Right atrium auricular region (tissue), 2 donors: ENCODE measurements around the gene PPIP5K1. TPM values are rescaled to one million over a fixed set of nuclear protein-coding genes. Genes with fewer than 3 reads are reported as not detected.
"Not testable (repeated sequence)": the region's sequence is repeated elsewhere in the genome, so short reads cannot be mapped to it uniquely, and the experiment has no call there.

Experiments used
- DNase-seq: peaks from one replicate; pipeline ENCODE4 v3.0.0-alpha.2; 2019; ENCODE audit warnings: low spot score
- H3K27ac ChIP-seq, 2 donors: fragments of 200-600 bp; sonication (generic); 1 replicate in 1 of 2; 2 replicates in 1 of 2; pipeline ENCODE4 v1.5.1; 2016 to 2019
- H3K27me3 ChIP-seq, 2 donors: fragments of 200-600 bp; sonication (generic); one replicate each; pipeline versions ENCODE4 v1.5.1 to v1.6.0; 2017 to 2019
- H3K36me3 ChIP-seq: fragments of 200-600 bp; sonication (generic); one replicate; pipeline ENCODE4 v1.5.1; 2016
- H3K4me1 ChIP-seq, 2 donors: fragments of 200-600 bp; sonication (generic); one replicate each; pipeline versions ENCODE4 v1.5.1 to v1.6.0; 2017 to 2019
- H3K4me3 ChIP-seq, 2 donors: fragments of 200-600 bp; sonication (generic); 1 replicate in 1 of 2; 2 replicates in 1 of 2; pipeline ENCODE4 v1.5.1; 2017 to 2019; ENCODE audit warnings: mild to moderate bottlenecking in 1 of 2, moderate library complexity in 1 of 2
- H3K9me3 ChIP-seq, 2 donors: fragments of 200-600 bp; sonication (generic); one replicate each; pipeline ENCODE4 v1.5.1; 2019
- total RNA-seq, 2 donors: library from RNA; depleted of rRNA; stranded (reverse); fragments of >200 nt; gene quantifications; one replicate each; pipeline ENCODE4 v1.1.0, GENCODE V29; 2016
- TF ChIP-seq, protein P1 (sequence below), 2 donors: fragments of 200-600 bp; sonication (generic); IDR thresholded peaks; one replicate each; pipeline ENCODE4 v1.5.1; 2019; ENCODE audit warnings: antibody characterized with exemption in 2 of 2

Gene PPIP5K1
- 10 to 100 TPM in 1 of 2 donors, 1 to 10 TPM in 1; 8.3 to 12.3 TPM for total RNA-seq

DNA sequence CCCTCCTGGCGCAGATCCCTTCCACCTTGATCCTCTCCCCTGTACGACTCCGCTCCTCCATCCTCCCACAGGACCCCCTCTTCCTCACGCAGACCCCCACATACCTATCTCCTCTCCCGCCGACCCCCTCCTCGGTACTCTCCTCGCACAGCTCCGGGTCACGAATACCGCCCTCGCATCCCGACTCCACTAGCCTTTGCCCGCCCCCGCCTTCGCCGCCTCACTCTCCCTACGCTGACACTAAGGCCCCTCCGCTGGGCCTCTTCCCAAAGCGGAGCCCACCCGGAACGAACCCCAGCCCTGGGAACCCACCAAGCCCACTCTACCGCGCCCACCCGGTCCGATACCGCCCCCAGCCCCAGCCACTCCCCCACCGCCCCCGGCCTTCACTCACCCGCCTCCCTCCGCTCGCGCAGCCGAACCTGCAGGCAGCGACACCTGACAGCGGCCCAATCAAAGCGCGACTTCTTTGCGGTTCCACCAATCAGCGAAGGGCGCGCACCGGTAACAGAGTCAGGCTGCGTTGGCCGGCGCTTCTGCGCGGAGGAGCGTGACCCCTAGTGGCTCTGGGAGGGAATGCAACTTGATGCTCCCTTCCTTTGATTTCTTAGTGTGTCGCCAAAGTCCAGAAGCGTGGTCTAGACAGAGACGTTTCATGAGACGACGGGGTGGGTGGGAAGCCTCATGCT lies at the start of gene PPIP5K1:
PPIP5K1 (minus strand) TSS at position 431 of the 689 bp plus-strand sequence. CDS start 5,704 bp downstream, outside the sequence.
- not testable (repeated sequence) for H3K27ac ChIP-seq, H3K27me3 ChIP-seq, H3K4me1 ChIP-seq, DNase-seq, H3K36me3 ChIP-seq, H3K9me3 ChIP-seq, H3K4me3 ChIP-seq

DNA sequence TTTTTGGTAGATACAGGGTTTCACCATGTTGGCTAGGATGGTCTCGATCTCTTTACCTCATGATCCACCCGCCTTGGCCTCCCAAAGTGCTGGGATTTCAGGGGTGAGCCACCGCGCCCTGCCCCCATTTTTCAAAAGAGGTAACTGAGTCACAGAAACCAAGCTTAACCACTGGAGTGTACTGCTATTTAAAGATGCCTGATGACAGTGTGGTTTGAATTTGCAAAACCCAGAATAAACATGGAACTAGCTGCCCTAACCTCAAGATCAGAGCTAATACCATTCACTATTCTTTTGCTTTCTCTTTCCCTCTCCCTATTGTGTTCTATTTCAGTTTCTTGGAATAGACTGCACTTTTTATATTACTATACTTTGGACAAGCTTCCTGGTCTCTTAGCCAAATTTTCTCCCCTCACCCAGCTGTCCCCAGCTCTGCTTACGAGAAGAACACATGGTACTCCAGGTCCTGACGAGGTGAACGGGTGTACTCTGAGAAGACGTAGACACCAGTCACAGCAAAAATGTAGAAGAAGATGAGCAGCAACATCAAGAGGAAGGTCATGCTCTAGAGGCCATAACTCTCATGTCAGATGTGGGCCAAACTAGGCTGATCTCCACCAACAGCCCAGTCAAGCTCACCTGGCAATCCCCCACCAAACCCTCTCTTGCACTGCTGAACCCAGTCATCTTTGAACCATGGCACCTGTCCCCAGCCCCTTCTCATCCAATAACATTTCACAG lies 48.6 kb upstream of the PPIP5K1 start:
- H3K36me3 ChIP-seq, H3K27ac ChIP-seq, H3K9me3 ChIP-seq, DNase-seq, H3K4me3 ChIP-seq, H3K27me3 ChIP-seq, H3K4me1 ChIP-seq: not testable (repeated sequence)

DNA sequence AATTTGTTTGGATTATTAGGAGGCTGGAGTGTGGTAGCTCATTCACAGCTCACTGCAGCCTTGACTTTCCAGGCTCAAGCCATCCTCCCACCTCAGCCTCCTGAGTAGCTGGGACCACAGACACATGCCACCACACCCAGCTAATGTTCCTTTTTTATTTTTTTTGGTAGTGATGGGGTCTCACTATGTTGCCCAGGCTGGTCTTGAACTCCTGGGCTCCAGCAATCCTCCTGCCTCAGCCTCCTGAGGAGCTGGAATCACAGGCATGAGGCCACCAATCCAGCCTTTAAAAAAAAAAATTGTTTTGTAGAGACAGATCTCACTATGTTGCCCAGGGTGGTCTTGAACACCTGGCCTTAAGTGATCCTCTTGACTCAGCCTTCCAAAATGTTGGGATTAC lies 36.9 kb upstream of the PPIP5K1 start:
- not testable (repeated sequence) for H3K9me3 ChIP-seq, H3K27me3 ChIP-seq, H3K27ac ChIP-seq, DNase-seq, H3K4me1 ChIP-seq, H3K4me3 ChIP-seq, H3K36me3 ChIP-seq

DNA sequence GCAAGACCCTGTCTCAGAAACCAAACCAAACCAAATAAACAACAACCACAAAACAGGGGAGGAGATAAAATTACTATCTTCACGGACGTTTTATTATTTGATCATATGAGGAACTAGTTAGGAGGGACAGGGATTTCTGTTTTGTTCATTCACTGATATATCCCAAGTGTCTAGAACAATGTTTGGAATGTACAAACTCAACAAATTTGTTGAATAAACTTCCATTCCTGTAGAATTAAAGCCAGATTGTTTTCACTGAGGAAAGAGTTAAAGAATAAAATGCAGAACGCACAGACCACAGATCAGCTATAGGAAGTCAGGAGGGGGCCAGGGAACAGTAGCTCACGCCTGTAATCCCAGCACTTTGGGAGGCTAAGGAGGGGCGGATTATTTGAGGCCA lies 35.1 kb upstream of the PPIP5K1 start:
- H3K27ac ChIP-seq, result no peak overlapping the region
- no peaks in the 10 kb centered on the region for H3K9me3 ChIP-seq
- no peaks in the 10 kb centered on the region for H3K4me1 ChIP-seq
- H3K4me3 ChIP-seq, result no peak overlapping the region
- H3K27me3 ChIP-seq, result no peaks in the 10 kb centered on the region
- DNase-seq, result no peak
- no peaks in the 10 kb centered on the region for H3K36me3 ChIP-seq
- TF ChIP-seq, protein P1, sequence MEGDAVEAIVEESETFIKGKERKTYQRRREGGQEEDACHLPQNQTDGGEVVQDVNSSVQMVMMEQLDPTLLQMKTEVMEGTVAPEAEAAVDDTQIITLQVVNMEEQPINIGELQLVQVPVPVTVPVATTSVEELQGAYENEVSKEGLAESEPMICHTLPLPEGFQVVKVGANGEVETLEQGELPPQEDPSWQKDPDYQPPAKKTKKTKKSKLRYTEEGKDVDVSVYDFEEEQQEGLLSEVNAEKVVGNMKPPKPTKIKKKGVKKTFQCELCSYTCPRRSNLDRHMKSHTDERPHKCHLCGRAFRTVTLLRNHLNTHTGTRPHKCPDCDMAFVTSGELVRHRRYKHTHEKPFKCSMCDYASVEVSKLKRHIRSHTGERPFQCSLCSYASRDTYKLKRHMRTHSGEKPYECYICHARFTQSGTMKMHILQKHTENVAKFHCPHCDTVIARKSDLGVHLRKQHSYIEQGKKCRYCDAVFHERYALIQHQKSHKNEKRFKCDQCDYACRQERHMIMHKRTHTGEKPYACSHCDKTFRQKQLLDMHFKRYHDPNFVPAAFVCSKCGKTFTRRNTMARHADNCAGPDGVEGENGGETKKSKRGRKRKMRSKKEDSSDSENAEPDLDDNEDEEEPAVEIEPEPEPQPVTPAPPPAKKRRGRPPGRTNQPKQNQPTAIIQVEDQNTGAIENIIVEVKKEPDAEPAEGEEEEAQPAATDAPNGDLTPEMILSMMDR (IDR thresholded peaks at IDR 0.05), result no peak

DNA sequence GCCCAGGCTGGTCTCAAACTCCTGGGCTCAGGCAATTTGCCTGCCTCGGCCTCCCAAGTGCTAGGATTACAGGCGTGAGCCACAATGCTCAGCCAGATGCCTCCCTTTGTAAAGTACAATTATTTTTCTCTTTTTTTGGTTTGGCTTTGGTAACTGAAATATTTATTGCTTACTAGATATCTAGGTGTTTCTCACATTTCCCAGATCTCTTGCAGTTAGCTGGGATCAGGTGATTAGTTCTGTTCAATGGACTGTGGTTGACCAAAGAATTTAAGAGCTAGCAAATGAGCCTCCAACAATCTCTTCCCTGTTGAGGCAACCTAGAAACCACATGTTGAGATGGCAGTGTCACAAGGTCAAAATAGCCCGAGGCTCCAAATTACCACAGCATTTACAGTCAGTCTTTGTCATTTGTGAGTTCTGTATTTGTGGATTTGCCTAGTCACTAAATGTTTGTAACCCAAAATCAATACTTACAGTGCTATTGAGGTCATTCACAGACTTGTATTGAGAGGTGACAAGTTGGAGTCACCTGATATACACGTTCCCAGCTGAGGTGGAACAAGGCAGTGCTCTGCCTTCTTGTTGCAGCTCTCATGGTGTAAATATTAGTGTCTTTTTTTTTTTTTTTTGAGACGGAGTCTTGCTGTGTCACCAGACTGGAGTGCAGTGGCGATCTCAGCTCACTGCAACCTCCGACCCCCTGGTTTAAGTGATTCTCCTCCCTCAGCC lies 32.2 kb upstream of the PPIP5K1 start:
- DNase-seq, H3K4me3 ChIP-seq, H3K27me3 ChIP-seq, H3K4me1 ChIP-seq, H3K36me3 ChIP-seq, H3K9me3 ChIP-seq, H3K27ac ChIP-seq: not testable (repeated sequence)

DNA sequence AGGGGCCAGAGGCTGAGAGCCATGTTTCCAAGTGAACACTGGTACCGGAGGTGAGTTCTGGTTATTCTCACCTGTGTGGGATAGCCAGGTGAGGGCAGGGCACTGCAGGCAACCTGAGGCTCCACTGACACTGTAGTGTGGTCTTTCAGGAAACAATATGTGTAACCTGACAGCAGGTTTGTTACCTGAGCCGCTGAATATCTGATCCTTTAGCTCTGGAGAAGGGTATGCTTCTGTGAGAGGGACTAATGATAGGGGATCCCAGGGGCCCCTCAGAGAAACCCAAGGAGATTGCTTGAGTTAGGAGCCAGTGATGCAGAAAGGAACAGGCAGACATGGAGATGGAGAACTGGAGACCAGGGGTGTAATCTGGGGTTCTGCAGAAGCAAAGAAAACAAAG lies 28.7 kb upstream of the PPIP5K1 start, which contains the start of gene STRC:
STRC (minus strand) TSS at position 101 of the 400 bp plus-strand sequence; CDS start at position 23, 78 bp downstream.
- not testable (repeated sequence) for H3K9me3 ChIP-seq, H3K4me1 ChIP-seq, H3K36me3 ChIP-seq, H3K27ac ChIP-seq, DNase-seq, H3K27me3 ChIP-seq, H3K4me3 ChIP-seq

DNA sequence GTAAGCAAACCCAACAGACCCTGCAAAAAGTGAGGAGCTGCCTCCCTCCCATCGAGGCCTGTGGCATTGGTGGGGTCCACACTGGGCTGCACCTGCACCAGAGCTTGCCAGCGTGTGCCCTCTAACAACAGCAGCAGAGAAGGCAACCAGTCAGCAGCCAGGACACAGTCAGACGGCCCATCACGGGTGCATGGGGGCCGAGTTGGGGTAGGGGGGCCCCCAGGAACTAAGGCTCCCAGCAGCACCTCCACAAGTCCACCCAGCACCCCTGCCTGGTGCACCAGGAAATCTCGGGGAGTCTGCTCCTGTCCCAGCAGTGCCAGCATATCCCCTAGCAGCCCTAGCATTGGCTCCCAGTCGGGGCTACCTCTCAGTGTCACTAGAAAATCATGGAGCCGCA lies 27.7 kb upstream of the PPIP5K1 start:
- not testable (repeated sequence) for H3K27ac ChIP-seq, H3K4me3 ChIP-seq, H3K9me3 ChIP-seq, DNase-seq, H3K27me3 ChIP-seq, H3K4me1 ChIP-seq, H3K36me3 ChIP-seq

DNA sequence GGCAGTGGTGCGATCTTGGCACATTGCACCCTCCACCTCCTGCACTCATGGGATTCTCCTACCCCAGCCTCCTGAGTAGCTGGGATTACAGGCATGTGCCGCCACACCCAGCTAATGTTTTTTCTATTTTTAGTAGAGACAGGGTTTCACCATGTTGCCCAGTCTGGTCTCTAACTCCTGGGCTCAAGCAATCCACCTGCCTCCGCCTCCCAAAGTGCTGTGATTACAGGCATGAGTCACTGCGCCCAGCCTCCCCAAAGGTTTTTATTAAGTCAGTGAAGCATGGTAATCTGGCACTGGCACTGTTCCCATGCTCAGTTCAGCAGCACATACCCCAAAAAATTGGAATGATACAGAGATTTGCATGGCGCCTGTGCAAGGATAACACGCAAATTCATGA lies 12.2 kb upstream of the PPIP5K1 start:
- H3K27me3 ChIP-seq, DNase-seq, H3K36me3 ChIP-seq, H3K4me3 ChIP-seq, H3K4me1 ChIP-seq, H3K27ac ChIP-seq, H3K9me3 ChIP-seq: not testable (repeated sequence)

DNA sequence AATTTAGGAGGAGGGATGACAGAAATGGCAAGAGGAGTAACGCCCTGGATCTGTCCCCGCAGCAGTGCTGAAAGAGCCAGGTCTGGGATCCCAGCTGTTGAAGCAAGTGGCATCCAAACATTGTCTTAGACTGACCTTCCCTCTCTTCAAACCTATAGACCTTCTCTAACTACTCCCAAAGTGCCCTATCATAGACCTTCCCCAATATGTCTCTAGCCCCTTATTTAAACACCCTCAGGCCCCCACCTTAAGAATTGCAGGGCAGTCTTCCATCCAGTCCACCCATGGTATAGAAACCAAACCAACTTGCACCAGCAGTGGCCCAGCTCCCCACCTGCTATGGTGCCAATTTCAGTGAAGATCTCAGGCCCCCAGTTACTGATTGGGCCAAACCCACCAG lies 10.2 kb upstream of the PPIP5K1 start:
- DNase-seq, H3K27ac ChIP-seq: not testable (repeated sequence)

DNA sequence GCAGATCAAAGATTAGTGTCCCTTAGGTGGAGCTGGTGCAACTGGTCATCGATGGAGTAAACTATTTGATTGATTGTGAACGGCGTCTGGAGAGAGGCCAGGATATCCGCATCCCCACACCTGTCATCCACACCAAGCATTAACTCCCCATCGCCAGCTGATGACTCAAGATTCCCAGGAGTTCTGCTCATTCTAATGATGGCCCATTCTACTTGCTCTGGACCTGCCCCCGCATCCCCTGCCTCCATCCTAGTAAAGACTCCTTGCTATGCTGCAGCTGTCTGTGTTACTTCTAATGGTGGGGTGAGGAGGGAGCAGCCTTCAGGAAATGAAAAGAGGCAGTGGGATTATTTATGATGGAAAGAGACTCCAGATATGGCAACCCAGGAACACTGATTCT lies 9.1 kb upstream of the PPIP5K1 start:
- not testable (repeated sequence) for H3K36me3 ChIP-seq, DNase-seq, H3K9me3 ChIP-seq, H3K27me3 ChIP-seq, H3K4me1 ChIP-seq, H3K27ac ChIP-seq, H3K4me3 ChIP-seq

More for the DNA sequence above, 10.2 kb upstream of the PPIP5K1 start:
- H3K9me3 ChIP-seq, H3K4me1 ChIP-seq, H3K36me3 ChIP-seq, H3K27me3 ChIP-seq, H3K4me3 ChIP-seq: not testable (repeated sequence)

DNA sequence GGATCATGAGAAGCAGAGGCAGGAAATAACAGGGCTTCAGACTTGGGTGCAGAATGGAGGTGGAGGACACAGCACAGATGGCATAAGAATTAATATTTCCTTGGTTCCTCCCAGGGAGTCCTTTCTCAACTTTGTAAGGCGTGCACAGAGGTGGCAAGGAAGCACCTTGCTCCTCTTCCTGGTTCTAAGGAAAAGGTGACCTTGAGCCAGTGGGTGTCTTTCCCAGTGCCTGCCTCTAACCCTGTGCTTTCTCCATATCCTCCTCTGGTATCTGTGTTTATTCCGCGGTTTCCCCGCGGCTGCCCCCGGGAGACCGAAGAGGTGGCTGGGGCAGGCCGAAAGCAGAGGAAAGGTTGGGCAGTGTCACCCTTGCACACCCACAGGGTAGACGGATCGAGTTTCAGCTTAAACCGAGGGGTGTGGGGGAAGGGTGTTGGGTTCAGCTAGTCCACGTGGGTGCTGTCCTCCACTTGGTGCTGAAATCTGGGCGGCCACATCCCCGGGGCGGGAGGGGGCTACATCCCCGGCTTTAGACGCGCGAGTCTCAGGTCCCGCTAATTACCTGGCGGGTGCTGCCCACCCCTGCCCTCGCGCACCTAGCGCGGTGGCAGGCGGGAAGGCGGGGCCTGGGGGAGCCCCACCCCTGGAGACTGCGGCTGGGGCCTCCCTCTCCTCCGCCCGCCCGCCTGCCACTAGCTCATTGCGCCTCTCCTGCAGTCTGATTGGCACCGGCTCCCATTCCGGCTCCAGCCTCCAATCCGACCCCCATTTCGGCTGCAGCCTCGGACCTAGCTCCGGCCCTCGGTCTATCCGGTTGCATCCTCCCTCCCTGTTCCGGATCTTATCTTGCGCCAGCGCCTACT lies 3.6 kb upstream of the PPIP5K1 start, which contains the start of gene CKMT1B:
CKMT1B (plus strand) TSS at position 700 of the 863 bp plus-strand sequence. CDS start 192 bp downstream, outside the sequence.
- H3K36me3 ChIP-seq, H3K4me1 ChIP-seq, H3K9me3 ChIP-seq, H3K27ac ChIP-seq, H3K4me3 ChIP-seq, DNase-seq, H3K27me3 ChIP-seq: not testable (repeated sequence)

DNA sequence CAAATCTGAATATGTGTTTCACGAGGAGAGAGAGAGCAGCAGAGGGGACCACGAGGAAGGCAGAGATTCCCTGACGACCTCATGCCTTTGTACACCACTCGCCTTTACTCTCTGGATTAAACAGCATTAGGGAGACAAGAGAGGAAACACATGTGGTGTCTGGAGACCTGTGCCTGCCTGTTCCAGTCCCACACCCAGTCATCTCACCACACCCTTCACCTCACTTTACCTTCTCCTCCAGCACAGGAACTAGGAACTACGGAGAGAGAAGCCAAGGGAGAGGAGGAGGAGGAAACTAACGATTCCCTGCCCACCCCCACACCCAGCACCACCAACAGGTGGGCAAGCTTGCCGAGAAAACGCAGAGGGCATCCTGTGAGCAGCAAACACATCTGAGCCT lies 2.8 kb upstream of the PPIP5K1 start:
- DNase-seq, H3K4me3 ChIP-seq, H3K9me3 ChIP-seq, H3K27ac ChIP-seq, H3K27me3 ChIP-seq, H3K4me1 ChIP-seq, H3K36me3 ChIP-seq: not testable (repeated sequence)

DNA sequence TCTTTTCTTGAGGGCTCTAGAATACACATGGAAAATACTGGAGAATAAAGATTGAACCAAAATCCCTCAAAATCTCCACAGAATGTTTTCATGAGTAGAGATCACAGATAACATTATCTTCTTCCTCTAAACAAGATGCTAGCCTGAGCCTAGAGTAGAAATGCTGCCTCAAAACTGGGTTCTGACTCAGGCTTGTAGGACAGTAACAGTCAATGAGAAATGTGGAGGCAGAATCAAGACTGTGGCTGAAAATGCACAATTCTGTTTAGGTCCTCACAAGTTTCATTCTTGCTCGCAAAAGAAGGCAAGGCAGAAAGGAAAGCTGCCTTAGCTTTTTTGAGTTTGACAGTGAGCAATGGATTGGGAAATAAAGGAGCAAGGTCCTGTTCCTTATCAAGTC lies 15.4 kb downstream of the PPIP5K1 start:
- not testable (repeated sequence) for H3K27ac ChIP-seq, DNase-seq, H3K4me1 ChIP-seq, H3K4me3 ChIP-seq, H3K9me3 ChIP-seq, H3K36me3 ChIP-seq, H3K27me3 ChIP-seq
